ENCODE results near the gene SOX6.
"Not testable (repeated sequence)": the region's sequence is repeated elsewhere in the genome, so short reads cannot be mapped to it uniquely, and the experiment has no call there.

Gene SOX6

GRCh38 chr11:15922745-15923144, 433.6 kb downstream of the SOX6 start:
- DNase-seq: peak in 1 of 10 donors; percentile 26
- intact Hi-C loops (cut with DNase I): not testable (repeated sequence)

DNA sequence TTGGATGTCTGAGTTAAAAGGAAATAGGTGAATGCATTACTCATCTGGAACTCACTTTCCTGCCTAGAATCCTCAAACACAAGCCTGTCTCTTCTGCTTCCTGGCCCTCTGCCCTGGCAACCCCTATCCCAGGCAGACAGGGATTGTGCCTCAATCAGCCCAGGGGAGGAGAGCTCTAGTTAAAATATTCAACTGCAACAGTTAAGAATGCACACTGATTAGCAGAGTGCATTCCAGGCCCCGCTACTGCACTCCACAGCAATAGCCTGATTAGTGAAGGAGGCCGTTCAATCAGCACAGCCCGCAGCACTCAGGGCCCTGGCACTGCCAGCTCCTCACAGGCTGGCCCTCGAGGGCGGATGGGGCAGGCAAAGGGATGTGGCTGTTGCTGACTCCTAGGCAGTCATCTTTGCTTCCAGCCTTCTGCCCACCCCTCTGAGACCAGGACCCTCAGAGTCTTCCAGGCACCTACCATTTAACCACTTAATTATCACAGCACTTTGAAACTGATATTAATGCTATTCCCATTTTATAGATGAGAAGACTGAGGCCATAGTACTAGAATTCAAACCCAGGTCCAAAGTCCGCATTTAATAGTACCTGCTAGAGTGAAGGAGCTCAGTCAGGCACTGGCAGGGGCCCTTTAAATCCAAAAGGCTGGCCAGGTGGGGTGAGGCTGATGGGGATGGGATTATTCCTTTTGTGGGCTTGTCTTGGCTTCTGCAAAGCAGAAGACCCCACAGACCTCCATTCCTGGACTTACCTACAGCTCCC, 435.3 kb downstream of the SOX6 start:
- intact Hi-C loops (cut with DNase I): no loop called here
- peak in 3 of 10 donors; percentile 25 to 87 (median 75) for DNase-seq

DNA sequence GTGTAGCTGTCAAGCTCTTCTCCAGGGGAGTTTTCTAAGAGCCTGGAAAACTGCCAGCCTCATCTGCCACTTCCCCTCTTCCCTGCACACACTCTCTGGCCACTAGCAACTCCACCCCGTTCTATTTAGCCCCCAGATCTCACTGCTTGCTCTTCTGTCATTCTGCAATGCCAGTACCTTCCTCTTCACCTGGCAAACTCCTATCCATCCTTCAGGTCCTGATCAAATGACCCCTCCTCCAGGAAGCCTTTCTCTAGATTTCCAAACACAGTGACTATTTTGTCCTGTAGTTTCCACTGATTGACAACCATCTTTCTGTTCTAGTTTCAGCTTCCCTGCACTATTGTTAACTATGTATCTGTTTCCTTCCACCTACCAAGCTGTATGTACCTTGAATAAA, 437.7 kb downstream of the SOX6 start:
- intact Hi-C loops (cut with DNase I): no loop called here
- DNase-seq: peak in 1 of 10 donors; percentile 6

DNA sequence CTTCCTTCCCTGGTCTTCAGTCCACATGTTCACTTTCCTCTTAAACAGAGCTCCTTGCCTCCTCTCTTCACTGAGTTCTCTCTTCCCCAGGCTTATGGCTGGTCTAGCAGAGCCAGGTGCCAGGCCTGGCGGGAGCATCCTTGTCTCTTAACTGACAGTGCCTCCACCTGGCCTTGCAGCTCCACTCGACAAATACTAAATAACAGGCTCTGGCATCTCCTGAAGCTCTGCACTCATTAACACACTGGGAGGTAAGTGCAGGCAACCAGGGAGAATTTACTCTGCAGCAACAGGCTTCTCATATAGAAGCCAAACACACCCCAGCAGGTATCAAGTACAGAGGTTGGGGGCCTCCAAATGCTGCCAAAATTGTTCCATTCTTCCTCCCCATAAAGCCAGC, 438.1 kb downstream of the SOX6 start:
- DNase-seq: peak in 2 of 10 donors; percentile 12 to 22
- intact Hi-C loops (cut with DNase I): no loop called here
